T-helper 9 cell (primary cell): ENCODE results near the gene ROR1.

ENCODE experiments used
- DNase-seq: peaks from one replicate; pipeline ENCODE4 v3.0.0-alpha.2; 2020

ROR1 gene

DNA sequence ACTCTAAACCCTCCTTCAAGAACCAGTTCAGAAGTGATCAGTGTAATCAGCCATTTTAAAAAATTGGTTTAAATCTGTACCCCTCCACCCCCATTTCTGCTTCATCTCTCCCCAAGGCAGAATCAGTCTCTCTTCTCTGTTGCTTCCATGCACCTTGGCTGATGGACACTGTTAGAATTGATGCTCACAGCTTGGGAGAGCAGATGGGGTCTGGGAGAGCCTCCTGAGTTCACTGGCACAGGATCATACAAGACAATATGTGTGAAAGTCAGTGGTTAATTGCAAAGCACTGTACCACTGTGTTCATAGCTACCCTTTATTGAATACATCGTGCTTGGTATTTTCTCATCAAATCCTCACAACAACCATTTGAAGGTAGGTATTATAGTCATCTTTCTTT lies 140.9 kb downstream of the ROR1 start:
- DNase-seq: no peak

- DNase-seq: no peak
These were observed 141.3 kb downstream of the ROR1 start for GRCh38 chr1:63915121-63915520.

DNA sequence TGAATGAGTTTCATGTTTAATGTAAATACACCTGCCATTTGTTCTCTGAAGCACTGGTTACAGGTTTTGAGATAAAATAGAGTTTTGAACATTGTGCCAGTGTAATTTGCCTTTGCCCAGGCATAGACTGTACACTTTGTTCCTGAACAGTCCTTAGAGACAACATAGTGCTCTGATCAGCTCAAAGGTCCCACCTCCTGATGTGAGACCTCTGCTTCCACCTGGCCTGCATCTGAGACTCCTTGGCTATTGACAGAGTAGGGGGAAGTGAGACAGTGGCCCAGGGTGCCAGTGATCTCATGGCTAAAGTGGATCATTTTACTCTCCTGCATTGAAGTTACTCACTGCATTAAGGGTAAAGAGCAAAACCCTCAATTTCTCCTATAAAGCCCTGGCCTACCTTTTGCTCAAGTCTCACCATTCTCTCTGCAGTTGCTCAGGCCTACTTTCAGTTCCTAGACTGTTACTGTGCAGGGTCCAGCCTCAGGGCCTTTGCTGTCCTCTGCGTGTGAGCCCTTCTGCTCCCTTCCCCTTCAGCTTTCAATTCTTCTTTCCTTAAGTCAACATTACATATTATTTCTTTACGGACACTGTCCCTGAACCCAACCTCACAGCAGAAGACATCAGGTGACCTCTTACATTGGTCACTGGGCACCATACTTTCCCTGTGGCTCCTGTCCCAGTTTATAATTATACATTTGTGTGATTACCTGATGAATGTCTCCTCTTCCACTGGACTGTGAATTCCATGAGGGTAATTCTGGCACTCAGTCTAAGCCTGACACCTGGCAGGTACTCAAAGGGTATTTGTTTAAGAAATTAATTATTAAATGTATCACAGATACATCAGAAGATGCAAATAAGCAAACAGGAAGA lies 142.9 kb downstream of the ROR1 start:
- no peak for DNase-seq

DNA sequence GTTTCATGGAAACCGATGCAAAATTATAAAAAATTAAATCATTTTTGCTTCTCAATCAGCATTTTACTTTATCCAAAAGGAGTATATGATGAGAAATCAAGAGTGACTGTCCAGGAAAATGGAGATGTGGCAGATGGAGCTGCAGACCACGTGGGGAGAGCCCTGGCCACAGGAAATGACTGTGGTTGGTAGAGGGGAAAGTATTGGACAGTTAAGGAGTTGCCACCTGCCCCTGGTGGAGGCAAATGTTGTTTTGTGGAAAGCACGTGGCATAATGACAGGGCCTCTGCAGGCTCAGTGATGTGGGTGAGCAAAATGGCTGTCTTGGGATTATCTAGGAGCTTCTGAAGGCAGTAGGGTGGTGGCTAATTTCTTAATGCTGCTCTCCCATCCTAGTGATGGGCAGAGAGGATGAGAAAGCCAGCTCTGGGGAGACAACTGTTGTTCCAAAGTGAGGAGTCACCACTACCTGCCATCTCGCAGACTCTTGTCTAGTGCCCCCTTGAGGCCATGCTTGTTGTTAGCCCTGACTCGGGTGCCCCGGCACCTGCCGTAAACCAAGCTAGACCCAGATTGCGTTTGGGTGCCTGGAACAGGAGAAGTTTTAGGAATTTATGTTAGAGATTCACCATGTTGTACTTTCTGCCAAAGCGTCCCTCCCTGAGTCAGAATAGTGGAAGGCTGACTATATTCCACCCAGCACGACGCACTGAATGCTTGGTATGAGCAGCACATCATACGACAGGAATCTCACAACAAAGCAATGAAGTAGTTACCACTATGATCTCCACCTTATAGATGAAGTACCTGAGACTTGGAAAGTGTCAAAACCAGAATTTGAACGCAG lies 144.0 kb downstream of the ROR1 start:
- no peak for DNase-seq

- DNase-seq: no peak
These were observed 144.7 kb downstream of the ROR1 start for GRCh38 chr1:63918418-63918945.

- no peak for DNase-seq
These were observed 146.6 kb downstream of the ROR1 start for GRCh38 chr1:63920154-63921117.

GRCh38 chr1:63921359-63921758 lies 147.5 kb downstream of the ROR1 start:
- DNase-seq: no peak

DNA sequence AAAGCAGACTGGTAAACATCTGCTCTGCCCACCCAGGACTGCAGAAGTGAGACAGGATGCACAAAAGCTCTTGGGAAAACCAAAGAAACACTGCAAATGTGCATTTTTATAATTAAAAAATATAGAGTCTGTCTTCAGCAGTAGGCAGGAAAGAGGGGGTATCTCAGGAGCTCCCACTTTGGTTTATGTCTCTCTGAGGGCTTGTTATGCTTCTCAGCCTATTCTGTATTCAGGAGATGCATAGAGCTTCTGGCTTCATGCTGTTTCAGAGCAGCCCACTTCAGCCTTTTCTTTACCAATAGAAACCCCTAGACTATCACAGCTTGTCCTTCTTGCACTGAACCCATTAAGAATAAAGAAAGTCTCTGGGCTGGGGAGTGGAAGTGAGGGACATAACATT lies 148.0 kb downstream of the ROR1 start:
- no peak for DNase-seq

GRCh38 chr1:63922848-63923247 lies 149.0 kb downstream of the ROR1 start:
- DNase-seq: no peak

DNA sequence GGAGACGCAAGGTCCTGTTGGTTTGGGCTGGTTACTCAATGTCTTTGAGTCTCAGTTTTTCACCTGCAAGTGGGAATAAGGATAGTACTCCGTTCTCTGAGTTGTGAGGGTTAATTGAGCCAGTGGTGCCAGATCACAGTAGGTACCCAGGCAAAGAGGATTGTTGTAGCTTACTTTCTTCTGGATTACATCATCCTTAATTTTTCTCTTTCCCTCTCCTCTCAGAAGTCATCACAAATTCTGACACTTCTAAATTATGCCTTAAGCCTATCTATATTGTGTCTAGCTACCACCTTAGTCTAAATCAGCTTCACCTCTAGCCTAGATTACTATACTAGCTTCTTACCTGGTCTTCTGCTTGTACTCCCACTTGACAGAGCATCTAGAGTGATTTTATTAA lies 149.5 kb downstream of the ROR1 start:
- no peak for DNase-seq

DNA sequence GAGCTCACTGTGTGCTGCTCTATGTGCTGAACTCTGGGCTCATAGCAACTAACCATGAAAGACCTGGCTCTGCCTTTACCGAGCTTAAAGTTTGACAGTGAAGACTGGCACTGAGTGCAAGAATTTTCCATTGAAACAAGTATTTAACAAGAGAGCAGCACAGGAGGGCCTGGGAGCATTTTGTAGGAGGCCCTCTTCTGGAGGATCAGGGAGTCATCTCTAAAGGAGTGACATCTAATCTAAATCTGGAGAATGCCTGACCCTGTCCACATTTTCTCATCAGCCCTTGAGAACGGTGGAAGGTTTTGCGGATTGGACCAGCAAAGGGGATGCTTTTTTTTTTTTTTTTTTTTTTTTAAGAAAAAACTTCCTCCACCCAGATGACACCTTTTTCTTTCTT lies 150.8 kb downstream of the ROR1 start:
- no peak for DNase-seq

- no peak for DNase-seq
These were observed 154.6 kb downstream of the ROR1 start for GRCh38 chr1:63928186-63929105.

DNA sequence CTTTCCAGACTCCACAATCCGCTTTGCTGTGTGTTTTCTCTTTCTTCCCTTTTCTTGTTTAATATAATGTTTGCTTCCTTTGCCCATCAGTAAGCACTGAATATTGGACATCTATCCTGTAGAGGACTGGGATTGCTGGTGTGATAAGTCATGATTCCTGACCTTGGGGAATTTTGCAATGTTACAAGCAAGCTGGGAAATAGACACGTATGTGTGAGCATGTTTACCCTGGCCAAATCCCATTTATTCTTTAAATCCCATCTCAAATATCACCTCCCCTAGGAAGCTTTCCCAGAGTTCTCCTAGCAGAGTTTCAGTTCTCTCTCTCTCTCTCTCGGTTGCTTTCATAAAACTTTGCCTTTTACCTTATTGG lies 155.3 kb downstream of the ROR1 start:
- DNase-seq: no peak

GRCh38 chr1:63931468-63931867 lies 157.7 kb downstream of the ROR1 start:
- no peak for DNase-seq

DNA sequence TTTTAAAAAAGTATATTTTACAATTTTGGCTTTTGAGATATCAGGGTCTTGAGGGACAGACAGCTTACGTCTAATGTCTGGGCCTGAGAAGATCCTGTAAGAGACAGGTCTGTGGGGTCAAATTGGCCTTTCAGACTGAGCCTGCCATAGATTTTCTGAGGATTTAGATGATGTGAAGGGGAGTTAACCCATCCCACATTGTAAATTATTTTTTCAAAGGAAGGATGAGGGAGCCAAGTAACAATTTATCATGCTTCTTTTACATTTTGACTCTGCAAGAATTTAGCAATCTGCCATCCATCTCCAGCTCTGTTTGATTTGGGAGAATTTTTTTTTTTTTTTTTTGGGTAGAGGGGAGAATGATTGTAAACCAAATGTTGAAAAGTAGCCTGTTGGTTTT lies 160.9 kb downstream of the ROR1 start:
- DNase-seq: no peak

DNA sequence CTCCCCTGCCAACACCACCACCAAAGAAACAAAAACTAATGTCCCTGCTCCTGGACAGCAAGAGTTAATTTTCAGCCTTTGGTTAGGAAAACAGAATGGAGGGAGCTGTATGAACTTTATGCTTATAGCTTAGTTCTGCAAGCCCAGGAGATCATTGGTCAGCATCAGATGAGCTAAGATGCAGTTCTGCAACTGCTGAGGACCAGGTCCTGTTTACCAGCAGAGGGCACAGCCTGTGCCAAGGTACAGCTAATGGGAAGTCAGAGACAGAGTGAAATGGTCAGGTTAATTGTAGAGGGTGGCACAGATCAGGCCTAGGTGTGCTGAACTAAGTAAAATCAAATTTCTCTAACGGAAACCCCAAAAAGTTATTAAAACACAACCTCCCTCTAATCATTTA lies 161.3 kb downstream of the ROR1 start:
- DNase-seq: no peak

DNA sequence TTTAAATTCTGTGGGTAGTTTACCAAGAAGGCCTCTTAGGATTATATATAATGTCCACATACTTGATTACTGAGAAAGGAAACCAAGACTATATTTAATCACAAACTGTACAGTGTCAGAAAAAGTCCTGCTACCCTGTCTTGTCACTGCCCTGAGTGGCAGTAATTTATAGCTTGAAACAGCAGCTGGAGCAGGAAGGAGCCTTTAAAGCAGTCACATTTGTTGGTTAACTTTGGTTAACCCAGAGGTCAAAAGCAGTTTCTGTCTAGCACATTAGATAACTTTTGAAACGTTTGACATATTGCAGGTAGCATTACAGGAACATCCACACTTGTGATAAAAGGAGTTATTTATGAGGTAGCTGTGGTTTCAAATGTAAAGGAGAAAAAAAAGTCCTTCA lies 161.7 kb downstream of the ROR1 start:
- DNase-seq: no peak

GRCh38 chr1:63936276-63936675 lies 162.5 kb downstream of the ROR1 start:
- no peak for DNase-seq

DNA sequence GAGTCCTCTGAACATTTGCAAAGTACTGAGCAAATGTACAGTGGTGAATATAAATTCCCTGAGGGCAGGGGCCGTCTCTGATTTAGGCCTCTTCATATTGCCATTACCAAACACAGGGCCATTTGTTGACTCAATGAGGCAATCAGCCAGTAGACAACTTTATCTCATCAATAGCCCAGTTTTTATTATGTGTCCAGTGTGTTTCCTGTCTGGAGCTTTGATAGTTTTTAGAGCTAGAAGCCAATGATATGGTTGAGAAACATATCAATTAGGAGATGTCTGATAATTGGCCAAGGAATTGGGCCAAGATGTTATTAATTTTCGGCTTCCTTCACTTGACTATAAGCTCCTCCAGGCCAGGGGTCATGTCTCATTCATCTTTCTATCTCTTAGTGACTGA lies 163.0 kb downstream of the ROR1 start:
- DNase-seq: no peak

DNA sequence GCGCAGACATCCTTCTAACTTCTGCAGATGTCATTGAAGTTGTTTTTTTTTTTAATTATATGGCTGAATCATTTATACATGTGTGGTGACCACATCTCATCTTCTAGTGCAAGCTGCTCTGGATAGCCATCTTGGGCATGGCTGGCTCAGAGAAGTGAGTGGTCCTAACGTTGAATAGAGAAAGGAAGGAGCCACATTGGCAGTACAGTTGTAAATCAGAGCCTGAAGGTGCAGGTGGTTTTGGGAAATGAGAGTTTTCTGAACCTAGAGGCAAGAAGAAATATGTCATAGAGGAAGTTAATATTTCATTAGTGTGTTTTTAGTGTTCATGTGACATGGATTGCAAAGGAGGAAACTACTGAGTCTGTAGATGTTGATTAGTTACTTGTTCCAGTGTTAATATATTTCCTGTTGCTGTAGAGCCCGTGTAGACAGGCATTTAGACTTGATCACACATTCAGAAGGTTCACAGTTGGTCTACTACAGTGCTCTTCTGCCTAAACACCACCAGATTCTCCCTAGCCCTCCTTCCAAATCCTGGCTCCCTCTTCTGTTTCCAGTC lies 163.7 kb downstream of the ROR1 start:
- no peak for DNase-seq

GRCh38 chr1:63940440-63940839 lies 166.6 kb downstream of the ROR1 start:
- no peak for DNase-seq
